ENCODE results near the gene EPHA8.

- TF ChIP-seq FOXJ3 (CRISPR knock-in tag; IDR thresholded peaks at IDR 0.05; ENCODE audit: borderline replicate concordance) (no peak), RAD21 (CRISPR knock-in tag; IDR thresholded peaks at IDR 0.05) (no peak), THRA (CRISPR knock-in tag; IDR thresholded peaks at IDR 0.05; ENCODE audit: borderline replicate concordance) (no peak), ZBTB8A (CRISPR knock-in tag; IDR thresholded peaks at IDR 0.05; ENCODE audit: borderline replicate concordance, low read depth) (no peak), ATF3 (CRISPR knock-in tag; IDR thresholded peaks at IDR 0.05) (no peak), CTCF (CRISPR knock-in tag; IDR thresholded peaks at IDR 0.05) (no peak), STAG1 (CRISPR knock-in tag; IDR thresholded peaks at IDR 0.05) (no peak), EZH2 (conservative IDR thresholded peaks at IDR 0.05; ENCODE audit: low read depth, low read length) (no peak), SUZ12 (IDR thresholded peaks at IDR 0.05; ENCODE audit: low read depth, low read length) (no peak)
These were observed 6.0 kb downstream of the EPHA8 start for GRCh38 chr1:22569269-22569668.
